NK-92 (cell line): ENCODE measurements around the gene PYDC2.

Experiments used
- DNase-seq: peaks from one replicate; lab custom pipeline; 2025; ENCODE audit not compliant: unreplicated experiment; lab: John Stamatoyannopoulos, UW

Gene PYDC2

DNA sequence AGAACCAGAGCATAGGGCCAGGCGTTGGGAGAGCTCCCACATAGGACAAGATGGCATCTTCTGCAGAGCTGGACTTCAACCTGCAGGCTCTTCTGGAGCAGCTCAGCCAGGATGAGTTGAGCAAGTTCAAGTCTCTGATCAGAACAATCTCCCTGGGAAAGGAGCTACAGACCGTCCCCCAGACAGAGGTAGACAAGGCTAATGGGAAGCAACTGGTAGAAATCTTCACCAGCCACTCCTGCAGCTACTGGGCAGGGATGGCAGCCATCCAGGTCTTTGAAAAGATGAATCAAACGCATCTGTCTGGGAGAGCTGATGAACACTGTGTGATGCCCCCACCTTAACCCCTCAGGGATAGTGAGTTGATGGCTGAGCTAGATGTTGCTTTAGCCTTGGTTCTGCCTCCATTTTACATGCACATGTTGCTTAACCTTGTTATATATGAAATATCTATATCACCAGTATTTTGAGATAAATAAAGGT lies at the start of gene PYDC2:
PYDC2 (plus strand) TSS at position 51 of the 483 bp plus-strand sequence; CDS start at position 51, 0 bp downstream.
- DNase-seq: no peak

DNA sequence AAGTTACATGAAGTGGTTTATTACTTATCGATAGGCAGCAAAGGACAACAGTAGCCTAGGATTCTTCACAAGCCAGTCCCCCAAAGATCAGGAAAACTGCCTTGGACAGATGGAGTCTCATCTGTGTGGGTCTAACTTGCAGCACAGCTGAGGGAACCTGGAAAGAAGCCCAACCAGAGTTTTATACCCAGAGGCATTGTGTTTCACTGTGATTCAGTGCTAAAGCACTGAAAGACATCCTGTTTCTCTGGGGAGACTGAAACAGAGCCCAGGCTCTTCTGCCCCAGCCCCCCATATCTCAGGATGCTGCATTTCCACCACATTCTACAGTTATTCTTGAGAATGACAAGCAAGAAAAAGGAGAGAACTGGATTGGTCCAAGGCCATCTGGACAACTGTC lies 48.2 kb upstream of the PYDC2 start:
- no peak for DNase-seq

GRCh38 chr3:191414286-191414685 lies 46.7 kb upstream of the PYDC2 start:
- no peak for DNase-seq

GRCh38 chr3:191414732-191415131 lies 46.2 kb upstream of the PYDC2 start:
- no peak for DNase-seq

DNA sequence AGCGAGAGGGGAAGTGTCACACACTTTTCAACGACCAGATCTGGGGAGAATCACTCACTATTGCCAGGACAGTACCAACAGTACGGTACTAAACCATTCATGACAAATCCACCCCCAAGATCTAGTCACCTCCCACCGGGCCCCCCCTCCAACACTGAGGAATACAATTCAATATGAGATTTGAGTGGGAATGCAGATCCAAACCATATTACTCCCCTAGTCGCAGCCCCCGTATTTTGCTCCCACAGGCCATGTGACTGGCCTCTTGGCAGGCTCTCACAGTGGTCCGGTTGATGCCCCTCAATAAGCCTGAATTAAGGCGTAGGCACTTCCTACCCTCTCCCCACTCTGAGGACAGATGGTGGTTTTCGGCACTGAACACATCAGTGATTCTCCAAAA lies 45.4 kb upstream of the PYDC2 start:
- DNase-seq: no peak

- no peak for DNase-seq
Observed at GRCh38 chr3:191417457-191417729, 43.6 kb upstream of the PYDC2 start.

- no peak for DNase-seq
Observed at GRCh38 chr3:191420771-191421170, 40.2 kb upstream of the PYDC2 start.

- no peak for DNase-seq
Observed at GRCh38 chr3:191424881-191425280, 36.1 kb upstream of the PYDC2 start.

GRCh38 chr3:191425322-191425734 lies 35.6 kb upstream of the PYDC2 start:
- DNase-seq: no peak

DNA sequence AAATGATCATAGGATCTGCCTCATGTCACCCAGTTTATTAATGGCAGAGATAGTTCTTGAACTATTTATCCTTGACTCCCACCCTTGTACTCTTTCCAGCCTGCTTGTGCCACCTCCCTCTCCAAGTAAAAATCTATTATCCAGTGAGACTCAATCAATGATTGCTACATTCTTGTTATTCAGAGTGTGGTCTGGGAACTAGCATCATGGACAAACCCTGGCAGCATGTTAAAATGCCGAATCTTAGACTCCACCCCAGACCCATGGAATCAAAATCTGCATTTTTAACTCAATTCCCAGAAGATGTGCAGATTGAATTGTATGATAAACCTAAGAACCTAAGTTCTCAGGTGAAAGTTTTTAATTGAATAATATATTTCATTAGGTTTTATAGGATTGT lies 34.7 kb upstream of the PYDC2 start:
- no peak for DNase-seq

DNA sequence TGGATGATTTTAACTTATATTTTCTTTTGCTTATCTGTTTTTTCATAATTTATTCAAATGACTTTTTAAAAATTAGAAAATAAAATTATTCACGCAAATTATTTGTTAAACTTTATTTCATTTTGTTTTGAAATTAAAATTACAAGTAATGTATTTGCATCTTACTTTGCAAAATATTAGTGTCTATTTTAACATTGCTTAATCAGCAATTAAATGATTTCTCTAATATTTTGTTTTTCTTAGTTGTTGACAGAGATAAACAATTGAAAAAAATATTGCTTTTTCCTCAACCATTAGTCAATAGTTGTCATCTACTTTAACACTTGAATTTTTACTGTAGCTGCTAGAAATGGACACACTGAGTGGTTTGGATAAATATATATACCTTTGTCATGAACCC lies 32.8 kb upstream of the PYDC2 start:
- DNase-seq: no peak

GRCh38 chr3:191430103-191430502 lies 30.9 kb upstream of the PYDC2 start:
- DNase-seq: no peak

DNA sequence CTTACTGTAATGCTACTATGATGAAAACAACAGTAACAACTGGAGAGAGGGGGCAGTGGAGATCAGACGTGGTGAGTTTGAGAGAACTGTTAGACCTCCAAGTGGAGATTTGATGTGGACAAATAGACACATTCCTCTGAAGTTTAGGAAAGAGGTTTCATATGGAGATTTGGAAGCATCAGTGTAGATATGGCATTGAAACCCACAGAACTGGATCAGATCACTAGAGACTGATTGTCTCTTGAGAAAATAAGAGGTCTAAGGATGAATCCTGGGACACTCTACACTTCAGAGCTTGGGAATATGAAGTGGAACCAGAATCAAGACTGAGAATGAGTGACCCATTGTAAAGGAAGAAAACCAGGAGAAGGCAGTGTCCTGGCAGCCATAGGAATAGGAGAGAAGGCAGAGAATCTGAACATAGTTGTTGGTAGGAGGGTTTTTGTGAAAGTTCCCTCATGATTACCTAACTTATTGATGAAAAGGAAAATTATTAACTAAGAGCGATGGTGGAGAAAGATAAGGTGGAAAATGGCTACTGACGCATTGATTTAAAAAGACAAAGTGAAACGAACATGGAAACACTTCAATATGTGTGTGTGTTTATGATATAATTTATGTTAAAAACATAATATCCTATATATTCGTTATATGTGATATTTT lies 29.7 kb upstream of the PYDC2 start:
- no peak for DNase-seq

DNA sequence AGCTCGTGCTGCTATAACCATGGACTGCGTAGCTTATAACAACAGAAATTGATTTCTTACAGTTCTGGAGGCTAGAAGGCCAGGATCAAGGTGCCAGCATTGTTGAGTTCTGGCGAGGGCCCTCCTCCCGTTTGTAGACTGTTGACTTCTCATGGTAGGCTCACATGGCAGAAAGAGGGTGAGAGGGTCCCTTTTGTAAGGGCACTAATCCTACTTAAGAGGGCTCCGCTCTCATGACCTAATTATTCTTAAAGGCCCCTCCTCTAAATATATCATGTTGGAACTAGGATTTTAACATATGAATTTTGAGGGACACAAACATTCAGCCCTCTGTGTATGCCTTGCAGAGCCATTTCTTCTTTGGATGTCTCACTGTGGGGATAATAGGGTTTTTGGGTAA lies 28.8 kb upstream of the PYDC2 start:
- no peak for DNase-seq

DNA sequence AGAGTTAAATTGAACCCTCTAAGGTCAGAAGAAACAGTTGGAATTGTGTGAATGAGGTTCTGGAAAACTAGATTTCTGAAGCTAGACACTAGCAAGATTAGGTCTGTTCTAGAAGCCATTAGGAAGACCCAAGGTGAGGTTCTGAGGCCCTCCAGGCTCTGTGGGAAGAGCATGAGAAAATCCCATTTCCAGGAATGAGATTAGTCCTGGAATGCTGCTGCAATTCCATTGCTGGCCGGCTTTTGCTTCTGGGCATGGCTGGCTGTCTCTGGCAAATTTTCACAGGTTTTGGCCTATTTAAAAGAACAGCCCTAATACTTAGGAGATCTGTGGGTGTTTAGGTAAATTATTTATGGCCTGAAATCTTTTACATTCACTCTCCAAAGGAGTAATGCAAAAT lies 26.9 kb upstream of the PYDC2 start:
- no peak for DNase-seq

GRCh38 chr3:191435981-191436380 lies 25.0 kb upstream of the PYDC2 start:
- DNase-seq: no peak

DNA sequence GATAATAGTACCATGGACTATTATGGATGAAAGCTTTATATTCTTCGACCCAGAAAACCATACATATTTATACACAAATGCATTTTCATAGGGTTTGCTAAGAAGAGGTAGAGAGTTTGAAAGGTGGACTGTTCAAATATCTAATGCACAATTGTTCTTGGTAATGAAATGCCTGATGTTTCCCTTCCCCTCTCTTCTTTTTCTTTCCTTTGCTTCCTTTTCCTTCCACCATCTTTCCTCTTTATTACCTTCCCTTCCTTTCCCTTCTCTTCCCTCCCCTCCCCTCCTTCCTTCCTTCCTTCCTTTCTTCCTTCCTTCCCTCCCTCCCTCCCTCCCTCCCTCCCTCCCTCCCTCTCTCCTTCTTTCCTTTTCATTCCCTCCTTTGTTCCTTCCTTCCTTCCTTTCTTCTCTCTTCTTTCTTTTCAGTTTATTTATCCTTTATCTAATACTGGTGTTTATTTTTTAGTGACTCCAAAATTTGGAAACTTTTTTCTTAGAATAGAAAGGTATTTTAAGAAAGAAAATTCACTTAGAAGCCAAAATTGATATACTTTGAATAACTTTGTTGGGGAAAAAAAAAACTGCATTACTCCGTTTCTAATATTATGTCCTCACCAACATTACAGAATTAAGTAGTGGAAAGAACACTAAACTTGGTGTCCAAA lies 22.7 kb upstream of the PYDC2 start:
- no peak for DNase-seq

GRCh38 chr3:191440532-191440931 lies 20.4 kb upstream of the PYDC2 start:
- DNase-seq: no peak

- no peak for DNase-seq
Observed at GRCh38 chr3:191441687-191442086, 19.3 kb upstream of the PYDC2 start.

DNA sequence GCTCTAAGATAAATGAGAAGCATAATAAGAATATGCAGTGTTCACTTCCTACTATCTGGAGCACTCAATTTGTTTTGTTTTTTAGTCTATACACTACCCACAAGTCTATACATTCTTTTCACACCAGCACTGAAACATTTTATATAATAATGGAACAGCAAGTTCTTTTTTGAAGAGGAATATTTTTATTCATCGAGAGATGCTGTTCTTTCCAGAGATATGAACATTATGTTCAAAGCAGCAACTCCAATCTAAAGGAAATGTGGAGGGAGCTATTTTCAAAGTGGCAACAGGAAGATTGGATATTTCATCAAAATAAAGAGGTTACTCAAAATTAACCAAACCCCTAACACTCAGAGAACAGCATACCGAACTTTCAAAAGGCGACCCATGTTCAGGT lies 16.4 kb upstream of the PYDC2 start:
- no peak for DNase-seq

DNA sequence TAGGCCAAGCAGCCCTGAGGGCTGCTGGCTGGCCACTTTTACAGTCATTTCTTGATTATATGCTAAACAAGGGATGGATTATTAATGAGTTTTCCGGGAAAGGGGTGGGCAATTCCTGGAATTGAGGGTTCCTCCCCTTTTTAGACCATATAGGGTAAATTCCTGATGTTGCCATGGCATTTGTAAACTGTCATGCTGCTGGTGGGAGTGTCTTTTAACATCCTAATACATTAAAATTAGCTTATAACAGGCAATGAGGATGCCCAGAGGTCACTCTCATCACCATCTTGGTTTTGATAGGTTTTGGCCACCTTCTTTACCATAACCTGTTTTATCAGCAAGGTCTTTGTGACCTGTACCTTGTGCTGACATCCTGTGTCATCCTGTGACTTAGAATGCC lies 11.7 kb upstream of the PYDC2 start:
- DNase-seq: no peak

DNA sequence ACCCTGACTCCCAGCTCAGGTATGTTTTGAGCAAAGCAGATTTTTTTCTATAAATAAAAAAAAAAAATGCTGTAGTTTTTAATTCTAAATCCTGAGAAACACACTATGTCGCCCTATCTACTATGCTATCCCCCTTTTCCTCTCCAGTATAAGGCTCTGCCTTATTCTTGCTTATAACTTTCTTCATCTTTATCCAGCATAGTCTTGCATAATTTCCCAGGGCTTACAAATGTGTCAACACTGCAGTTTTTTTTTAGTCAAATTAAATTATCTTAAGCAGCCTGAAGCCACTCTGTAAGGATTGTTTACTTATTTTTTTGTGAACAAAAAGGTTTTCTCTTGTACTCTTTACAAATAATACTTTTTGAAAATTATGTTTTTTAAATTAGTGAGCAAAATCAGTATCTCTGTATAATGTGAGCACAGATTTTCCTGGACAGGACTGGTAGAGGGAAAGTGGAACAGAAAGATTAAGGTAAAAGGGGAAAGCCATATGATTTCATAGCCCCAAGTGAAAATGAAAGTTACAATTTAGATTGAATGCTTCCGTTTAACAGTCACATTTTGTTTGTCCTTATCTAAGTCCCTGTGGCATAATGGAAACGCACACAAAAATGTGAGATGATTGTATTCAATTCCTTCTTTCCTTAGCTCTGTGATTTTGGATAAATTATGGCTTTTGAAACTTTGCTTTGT lies 5.6 kb upstream of the PYDC2 start:
- no peak for DNase-seq
